HCT116 (cell line): ENCODE measurements around the gene M6PR. TPM values are rescaled to one million over a fixed set of nuclear protein-coding genes. Genes with fewer than 3 reads are reported as not detected.
"Not testable (repeated sequence)": the region's sequence is repeated elsewhere in the genome, so short reads cannot be mapped to it uniquely, and the experiment has no call there.

Source experiments
- ATAC-seq: fragments of 200-7000 bp; cut with Tn5 transposase; 2 replicates; pipeline ENCODE4 v1.9.1; 2020; ENCODE audit warnings: mild to moderate bottlenecking, moderate library complexity
- BruUV-seq: library from RNA; stranded (reverse); fragments of 400-500 nt; replicated peaks from 2 replicates; lab custom pipeline; 2021; lab: Mats Ljungman, UMichigan
- CTCF ChIA-PET: fragments of 300-600 bp; sonication (Branson Sonifier 250); formaldehyde crosslinking; loops from one replicate; lab custom pipeline; 2021; ENCODE audit warnings: antibody characterized with exemption; lab: Charles Lee
- POLR2A ChIA-PET: fragments of 300-600, 350-600 bp; sonication (Branson Sonifier 250); formaldehyde crosslinking; loops from one replicate; lab custom pipeline; 2021; ENCODE audit warnings: antibody characterized with exemption; lab: Charles Lee
- RAD21 ChIA-PET, 2 experiments: fragments of 300-600 bp; sonication (Branson Sonifier 250); formaldehyde crosslinking; loops; one replicate each; lab custom pipeline; 2023; ENCODE audit warnings: low total read pairs in 2 of 2; ENCODE audit not compliant: uncharacterized antibody in 2 of 2, unreplicated experiment in 2 of 2, low non-redundant PET in 1 of 2; lab: Charles Lee
- DNase-seq: peaks from one replicate; pipeline ENCODE4 v3.0.0-alpha.2; 2010; ENCODE audit warnings: low read depth, low spot score
- H2AFZ ChIP-seq: fragments of 200-600 bp; shearing (Covaris generic), sonication (generic); 2 replicates; pipeline ENCODE4 v1.6.1; 2017; ENCODE audit warnings: low read depth, mixed run types, mixed read lengths, antibody characterized with exemption, low read length; ENCODE audit not compliant: poor library complexity, severe bottlenecking
- H3K27ac ChIP-seq: 2 replicates; pipeline ENCODE4 v1.5.1; 2012; ENCODE audit warnings: low read depth, low read length
- H3K27me3 ChIP-seq: fragments of 200-600 bp; sonication (generic); 2 replicates; pipeline ENCODE4 v1.6.1; 2016; ENCODE audit warnings: mixed run types, low read length, mixed read lengths; ENCODE audit not compliant: insufficient read depth
- H3K36me3 ChIP-seq, 2 experiments: fragments of 200-500 bp in 1 of 2; fragments of 200-600 bp in 1 of 2; sonication (Bioruptor generic) in 1 of 2; sonication (generic) in 1 of 2; 2 replicates each; pipeline versions ENCODE4 v1.5.1 to v1.6.1; 2014 to 2016; ENCODE audit warnings: low read length in 2 of 2, inconsistent platforms in 1 of 2, mixed read lengths in 1 of 2, mixed run types in 1 of 2; ENCODE audit not compliant: insufficient read depth in 2 of 2, control insufficient read depth in 1 of 2
- H3K4me1 ChIP-seq, 2 experiments: fragments of 200-600 bp in 1 of 2; sonication (generic) in 1 of 2; 2 replicates each; pipeline versions ENCODE4 v1.5.1 to v1.6.1; 2012 to 2017; ENCODE audit warnings: low read length in 2 of 2, inconsistent platforms in 1 of 2, mild to moderate bottlenecking in 1 of 2, mixed read lengths in 1 of 2, mixed run types in 1 of 2, moderate library complexity in 1 of 2; ENCODE audit not compliant: insufficient read depth in 2 of 2, control insufficient read depth in 1 of 2
- H3K4me2 ChIP-seq: fragments of 200-600 bp; sonication (generic); 2 replicates; pipeline ENCODE4 v1.6.1; 2017; ENCODE audit warnings: mixed run types, low read length, mixed read lengths
- H3K4me3 ChIP-seq, 2 experiments: fragments of 200-600 bp in 1 of 2; sonication (generic) in 1 of 2; replicated peaks in 1 of 2; 2 replicates each; pipeline ENCODE4 v1.5.1; 2011 to 2016; ENCODE audit warnings: low read length in 2 of 2, control low read depth in 1 of 2, low read depth in 1 of 2, mild to moderate bottlenecking in 1 of 2, mixed read lengths in 1 of 2, mixed run types in 1 of 2
- H3K79me2 ChIP-seq: fragments of 200-600 bp; sonication (generic); 2 replicates; pipeline ENCODE4 v1.6.1; 2017; ENCODE audit warnings: mild to moderate bottlenecking, mixed run types, low read length, moderate library complexity, mixed read lengths; ENCODE audit not compliant: insufficient read depth
- H3K9ac ChIP-seq: fragments of 200-600 bp; sonication (generic); 2 replicates; pipeline ENCODE4 v1.6.1; 2016; ENCODE audit warnings: low read length, mixed read lengths
- H3K9me2 ChIP-seq: fragments of 200-600 bp; sonication (generic), shearing (Covaris generic); 2 replicates; pipeline ENCODE4 v1.6.1; 2017; ENCODE audit warnings: mixed run types, mild to moderate bottlenecking, moderate library complexity; ENCODE audit not compliant: insufficient read depth
- H3K9me3 ChIP-seq, 2 experiments: fragments of 200-500 bp in 1 of 2; fragments of 200-600 bp in 1 of 2; sonication (Bioruptor generic) in 1 of 2; sonication (generic) in 1 of 2; 2 replicates each; pipeline ENCODE4 v1.6.1; 2014 to 2017; ENCODE audit warnings: low read length in 2 of 2, mixed read lengths in 2 of 2, inconsistent platforms in 1 of 2, low read depth in 1 of 2, mild to moderate bottlenecking in 1 of 2, mixed run types in 1 of 2, moderate library complexity in 1 of 2; ENCODE audit not compliant: control insufficient read depth in 1 of 2, insufficient read depth in 1 of 2
- H4K20me1 ChIP-seq: fragments of 200-600 bp; sonication (generic), shearing (Covaris generic); 2 replicates; pipeline ENCODE4 v1.6.1; 2017; ENCODE audit warnings: mixed run types, mild to moderate bottlenecking, moderate library complexity; ENCODE audit not compliant: insufficient read depth
- FOSL1 ChIP-seq: IDR thresholded peaks from 2 replicates; pipeline ENCODE4 v1.6.1; 2012; ENCODE audit warnings: low read depth
- RAD21 ChIP-seq: IDR thresholded peaks from 2 replicates; pipeline ENCODE4 v1.6.1; 2012; ENCODE audit warnings: low read depth, mild to moderate bottlenecking
- YY1 ChIP-seq: IDR thresholded peaks from 2 replicates; pipeline ENCODE4 v1.6.1; 2011; ENCODE audit warnings: low read length, low read depth, moderate library complexity, mild to moderate bottlenecking; ENCODE audit not compliant: insufficient replicate concordance; ENCODE audit errors: extremely low read depth
- ZFX ChIP-seq: fragments of 450-650 bp; IDR thresholded peaks from 2 replicates; pipeline ENCODE4 v1.6.1; 2017
- intact Hi-C: fragments of 100-400 bp; cut with micrococcal nuclease; formaldehyde crosslinking; loops from 2 replicates; pipeline ENCODE4 v1.10.0; 2022
- total RNA-seq: library from RNA; stranded (reverse); gene quantifications from one replicate; pipeline ENCODE4 v1.2.1, GENCODE V29; 2021; ENCODE audit not compliant: unreplicated experiment
- TF ChIP-seq, protein P1 (sequence below), 3 experiments: fragments of 200-600 bp in 1 of 3; sonication (generic) in 1 of 3; IDR thresholded peaks in 2 of 3; conservative IDR thresholded peaks in 1 of 3; 2 replicates each; pipeline ENCODE4 v1.5.1; 2012 to 2017; ENCODE audit warnings: low read depth in 2 of 3, low read length in 2 of 3, antibody characterized with exemption in 1 of 3, borderline replicate concordance in 1 of 3, control low read depth in 1 of 3, mild to moderate bottlenecking in 1 of 3, mixed read lengths in 1 of 3, mixed run types in 1 of 3, moderate library complexity in 1 of 3; ENCODE audit not compliant: insufficient read depth in 1 of 3
- TF ChIP-seq, protein P2 (sequence below): IDR thresholded peaks from 2 replicates; pipeline ENCODE4 v1.6.1; 2012

M6PR gene
- total RNA-seq, 1 experiment from 2014 or later = 142 TPM

DNA sequence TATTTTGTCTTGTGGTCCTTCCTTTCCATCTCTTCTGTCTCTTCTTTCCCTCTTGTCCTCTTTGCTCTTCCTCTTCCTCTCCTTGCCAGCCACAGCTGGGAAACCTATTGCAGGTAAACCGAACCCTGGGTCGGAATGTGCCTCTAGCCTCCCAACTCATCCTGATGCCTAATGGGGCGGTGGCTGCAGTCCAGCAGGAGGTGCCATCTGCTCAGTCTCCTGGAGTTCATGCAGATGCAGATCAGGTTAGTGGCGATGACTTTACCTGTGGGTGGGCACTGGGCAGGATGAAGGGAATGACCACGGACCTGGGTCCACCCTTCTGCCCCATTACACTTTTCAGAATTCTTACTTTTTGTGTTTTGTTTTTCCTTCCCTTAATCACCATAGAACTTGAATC lies 26.9 kb downstream of the M6PR start:
- no peak overlapping the region for H3K4me2 ChIP-seq
- POLR2A ChIA-PET = no interaction called here
- H3K4me1 ChIP-seq = no peaks in the 10 kb centered on the region
- H4K20me1 ChIP-seq = no peaks in the 10 kb centered on the region
- DNase-seq = no peak
- no peak for TF ChIP-seq YY1
- TF ChIP-seq, protein P1, sequence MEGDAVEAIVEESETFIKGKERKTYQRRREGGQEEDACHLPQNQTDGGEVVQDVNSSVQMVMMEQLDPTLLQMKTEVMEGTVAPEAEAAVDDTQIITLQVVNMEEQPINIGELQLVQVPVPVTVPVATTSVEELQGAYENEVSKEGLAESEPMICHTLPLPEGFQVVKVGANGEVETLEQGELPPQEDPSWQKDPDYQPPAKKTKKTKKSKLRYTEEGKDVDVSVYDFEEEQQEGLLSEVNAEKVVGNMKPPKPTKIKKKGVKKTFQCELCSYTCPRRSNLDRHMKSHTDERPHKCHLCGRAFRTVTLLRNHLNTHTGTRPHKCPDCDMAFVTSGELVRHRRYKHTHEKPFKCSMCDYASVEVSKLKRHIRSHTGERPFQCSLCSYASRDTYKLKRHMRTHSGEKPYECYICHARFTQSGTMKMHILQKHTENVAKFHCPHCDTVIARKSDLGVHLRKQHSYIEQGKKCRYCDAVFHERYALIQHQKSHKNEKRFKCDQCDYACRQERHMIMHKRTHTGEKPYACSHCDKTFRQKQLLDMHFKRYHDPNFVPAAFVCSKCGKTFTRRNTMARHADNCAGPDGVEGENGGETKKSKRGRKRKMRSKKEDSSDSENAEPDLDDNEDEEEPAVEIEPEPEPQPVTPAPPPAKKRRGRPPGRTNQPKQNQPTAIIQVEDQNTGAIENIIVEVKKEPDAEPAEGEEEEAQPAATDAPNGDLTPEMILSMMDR (IDR thresholded peaks at IDR 0.05 in 2 of 3, conservative IDR thresholded peaks at IDR 0.05 in 1 of 3; ENCODE audit: borderline replicate concordance in 1 of 3, insufficient read depth in 1 of 3, low read depth in 2 of 3, low read length in 2 of 3) = peak in 1 of 3 experiments; percentile 17; a peak in 1 of 6 replicates
- TF ChIP-seq ZFX = no peak
- TF ChIP-seq FOSL1 = no peak
- TF ChIP-seq RAD21 = peak; percentile 18; the same call in 1 of the 2 replicates
- TF ChIP-seq, protein P2, sequence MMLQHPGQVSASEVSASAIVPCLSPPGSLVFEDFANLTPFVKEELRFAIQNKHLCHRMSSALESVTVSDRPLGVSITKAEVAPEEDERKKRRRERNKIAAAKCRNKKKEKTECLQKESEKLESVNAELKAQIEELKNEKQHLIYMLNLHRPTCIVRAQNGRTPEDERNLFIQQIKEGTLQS = no peak
- ATAC-seq = no peak
- BruUV-seq = no TSS peak
- no peak overlapping the region for H3K27ac ChIP-seq
- H3K9ac ChIP-seq = no peak overlapping the region
- no peak overlapping the region for H3K4me3 ChIP-seq
- no peaks in the 10 kb centered on the region for H3K9me2 ChIP-seq
- H3K36me3 ChIP-seq = no peaks in the 10 kb centered on the region
- H3K9me3 ChIP-seq = no peaks in the 10 kb centered on the region
- H2AFZ ChIP-seq = no peak overlapping the region
- no peaks in the 10 kb centered on the region for H3K27me3 ChIP-seq
- no peaks in the 10 kb centered on the region for H3K79me2 ChIP-seq
- CTCF ChIA-PET = no interaction called here
- RAD21 ChIA-PET = no interaction called here
- intact Hi-C loops = no loop called here

DNA sequence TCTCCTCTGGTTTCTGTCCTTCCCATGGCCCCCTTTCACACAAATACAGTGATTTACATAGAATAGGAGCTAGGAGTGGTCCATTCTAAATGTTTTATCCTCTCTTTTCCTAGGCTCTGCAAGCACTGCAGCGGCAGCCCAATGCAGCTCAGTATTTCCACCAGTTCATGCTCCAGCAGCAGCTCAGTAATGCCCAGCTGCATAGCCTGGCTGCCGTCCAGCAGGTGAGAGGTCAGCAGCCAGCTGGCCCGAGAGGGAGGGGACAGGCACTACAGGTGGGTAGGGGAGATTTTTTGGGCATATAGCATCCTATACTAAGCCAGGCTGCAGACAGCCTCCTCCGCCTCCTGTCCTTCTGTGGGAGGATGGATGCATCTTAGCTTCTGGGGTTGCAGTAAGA lies 29.8 kb downstream of the M6PR start:
- ATAC-seq, RAD21 ChIA-PET, H3K9ac ChIP-seq, H3K9me2 ChIP-seq, H3K4me3 ChIP-seq, CTCF ChIA-PET, H4K20me1 ChIP-seq, H3K4me2 ChIP-seq, intact Hi-C loops, H3K79me2 ChIP-seq, H3K36me3 ChIP-seq, H3K27me3 ChIP-seq, H3K9me3 ChIP-seq, H2AFZ ChIP-seq, H3K4me1 ChIP-seq, POLR2A ChIA-PET, H3K27ac ChIP-seq, DNase-seq, BruUV-seq: not testable (repeated sequence)
